HCT116 (cell line): Measurements from ENCODE around the gene PDLIM7.

Experiments used
- CEBPB ChIP-seq: IDR thresholded peaks from 2 replicates; pipeline ENCODE4 v1.6.1; 2012; ENCODE audit warnings: low read depth
- EZH2 ChIP-seq: fragments of 200-600 bp; sonication (generic); IDR thresholded peaks from 2 replicates; pipeline ENCODE4 v1.6.1; 2017; ENCODE audit warnings: antibody characterized with exemption, mixed run types
- POLR2A ChIP-seq: IDR thresholded peaks from 2 replicates; pipeline ENCODE4 v1.7.0; 2011; ENCODE audit warnings: borderline replicate concordance; ENCODE audit not compliant: insufficient read depth, insufficient read length; ENCODE audit errors: extremely low read depth
- POLR2AphosphoS5 ChIP-seq: IDR thresholded peaks from 2 replicates; pipeline ENCODE4 v1.6.1; 2011; ENCODE audit warnings: mild to moderate bottlenecking, low read depth, low read length, moderate library complexity
- YY1 ChIP-seq: IDR thresholded peaks from 2 replicates; pipeline ENCODE4 v1.6.1; 2011; ENCODE audit warnings: low read length, low read depth, moderate library complexity, mild to moderate bottlenecking; ENCODE audit not compliant: insufficient replicate concordance; ENCODE audit errors: extremely low read depth
- TF ChIP-seq, protein P1 (sequence below), 3 experiments: fragments of 200-600 bp in 1 of 3; sonication (generic) in 1 of 3; IDR thresholded peaks in 2 of 3; conservative IDR thresholded peaks in 1 of 3; 2 replicates each; pipeline ENCODE4 v1.5.1; 2012 to 2017; ENCODE audit warnings: low read depth in 2 of 3, low read length in 2 of 3, antibody characterized with exemption in 1 of 3, borderline replicate concordance in 1 of 3, control low read depth in 1 of 3, mild to moderate bottlenecking in 1 of 3, mixed read lengths in 1 of 3, mixed run types in 1 of 3, moderate library complexity in 1 of 3; ENCODE audit not compliant: insufficient read depth in 1 of 3
- TF ChIP-seq, protein P2 (sequence below): IDR thresholded peaks from 2 replicates; pipeline ENCODE4 v1.6.1; 2012

DNA sequence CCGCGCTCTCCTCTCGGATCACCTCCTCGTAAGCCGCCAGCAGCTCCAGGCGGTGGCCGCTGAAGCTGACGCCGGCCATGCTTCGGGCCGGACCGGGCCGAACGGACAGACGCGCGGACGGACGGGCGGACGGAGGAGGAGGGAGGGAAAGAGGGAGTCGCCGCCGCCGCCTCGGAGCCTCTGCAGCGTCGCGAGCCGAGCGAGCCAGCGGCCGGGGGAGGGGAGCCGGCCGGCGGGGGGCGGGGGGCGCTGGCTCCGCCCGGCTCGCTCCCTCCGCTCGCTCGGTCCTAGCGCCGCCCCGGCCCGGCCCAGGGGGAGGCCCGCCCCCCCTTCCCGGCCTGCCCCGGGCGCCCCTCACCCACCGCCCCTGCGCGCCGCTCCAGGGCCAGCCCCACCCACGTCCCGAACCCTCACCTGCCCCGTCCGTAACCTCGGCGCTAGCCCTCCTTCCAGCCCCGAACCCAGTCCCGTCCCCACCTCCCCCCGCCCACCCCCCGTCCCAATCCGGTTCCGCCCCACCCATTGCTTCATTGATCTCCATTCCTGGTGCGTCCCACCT lies 23.9 kb downstream of the PDLIM7 start, which contains the start of gene DBN1:
- TF ChIP-seq CEBPB, result no peak
- TF ChIP-seq, protein P1, sequence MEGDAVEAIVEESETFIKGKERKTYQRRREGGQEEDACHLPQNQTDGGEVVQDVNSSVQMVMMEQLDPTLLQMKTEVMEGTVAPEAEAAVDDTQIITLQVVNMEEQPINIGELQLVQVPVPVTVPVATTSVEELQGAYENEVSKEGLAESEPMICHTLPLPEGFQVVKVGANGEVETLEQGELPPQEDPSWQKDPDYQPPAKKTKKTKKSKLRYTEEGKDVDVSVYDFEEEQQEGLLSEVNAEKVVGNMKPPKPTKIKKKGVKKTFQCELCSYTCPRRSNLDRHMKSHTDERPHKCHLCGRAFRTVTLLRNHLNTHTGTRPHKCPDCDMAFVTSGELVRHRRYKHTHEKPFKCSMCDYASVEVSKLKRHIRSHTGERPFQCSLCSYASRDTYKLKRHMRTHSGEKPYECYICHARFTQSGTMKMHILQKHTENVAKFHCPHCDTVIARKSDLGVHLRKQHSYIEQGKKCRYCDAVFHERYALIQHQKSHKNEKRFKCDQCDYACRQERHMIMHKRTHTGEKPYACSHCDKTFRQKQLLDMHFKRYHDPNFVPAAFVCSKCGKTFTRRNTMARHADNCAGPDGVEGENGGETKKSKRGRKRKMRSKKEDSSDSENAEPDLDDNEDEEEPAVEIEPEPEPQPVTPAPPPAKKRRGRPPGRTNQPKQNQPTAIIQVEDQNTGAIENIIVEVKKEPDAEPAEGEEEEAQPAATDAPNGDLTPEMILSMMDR (IDR thresholded peaks at IDR 0.05 in 2 of 3, conservative IDR thresholded peaks at IDR 0.05 in 1 of 3; ENCODE audit: borderline replicate concordance in 1 of 3, insufficient read depth in 1 of 3, low read depth in 2 of 3, low read length in 2 of 3), result no peak
- no peak for TF ChIP-seq POLR2A
- TF ChIP-seq YY1, result no peak
- TF ChIP-seq POLR2AphosphoS5, result peak; percentile 70
- TF ChIP-seq, protein P2, sequence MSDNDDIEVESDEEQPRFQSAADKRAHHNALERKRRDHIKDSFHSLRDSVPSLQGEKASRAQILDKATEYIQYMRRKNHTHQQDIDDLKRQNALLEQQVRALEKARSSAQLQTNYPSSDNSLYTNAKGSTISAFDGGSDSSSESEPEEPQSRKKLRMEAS, result no peak
- TF ChIP-seq EZH2, result no peak
